ENCODE measurements around the gene GORASP2. TPM values are rescaled to one million over a fixed set of nuclear protein-coding genes. Genes with fewer than 3 reads are reported as not detected.
"Not testable (repeated sequence)": the region's sequence is repeated elsewhere in the genome, so short reads cannot be mapped to it uniquely, and the experiment has no call there.

The GORASP2 gene
- total RNA-seq, 2 donors from 2014 or later, result 51.6 to 65.0 TPM

- no peak overlapping the region for H3K27ac Mint-ChIP-seq
- H3K36me3 Mint-ChIP-seq (ENCODE audit: low read depth), result no peaks in the 10 kb centered on the region
- no peak overlapping the region for H3K4me3 Mint-ChIP-seq
- H3K9me3 Mint-ChIP-seq, result peaks cover 25% of the 10 kb centered on the region
- no peaks in the 10 kb centered on the region for H3K4me1 Mint-ChIP-seq
- peaks cover 3% of the 10 kb centered on the region for H3K27me3 Mint-ChIP-seq
- no peak for ATAC-seq (replicated peaks)
These were observed 17.7 kb upstream of the GORASP2 start for GRCh38 chr2:170911314-170911889.

- H3K4me3 Mint-ChIP-seq; H3K27ac Mint-ChIP-seq; H3K4me1 Mint-ChIP-seq; ATAC-seq (replicated peaks); H3K27me3 Mint-ChIP-seq; H3K36me3 Mint-ChIP-seq (ENCODE audit: low read depth): not testable (repeated sequence)
- peaks cover 26% of the 10 kb centered on the region for H3K9me3 Mint-ChIP-seq
These were observed 13.9 kb upstream of the GORASP2 start for GRCh38 chr2:170914994-170915666.

- H3K27me3 Mint-ChIP-seq, result no peaks in the 10 kb centered on the region
- H3K4me1 Mint-ChIP-seq, result no peaks in the 10 kb centered on the region
- ATAC-seq (replicated peaks), result no peak
- H3K4me3 Mint-ChIP-seq, result no peak overlapping the region
- H3K9me3 Mint-ChIP-seq, result peaks cover 17% of the 10 kb centered on the region
- no peak overlapping the region for H3K27ac Mint-ChIP-seq
- H3K36me3 Mint-ChIP-seq (ENCODE audit: low read depth), result no peaks in the 10 kb centered on the region
These were observed 11.7 kb upstream of the GORASP2 start for GRCh38 chr2:170917219-170917913.

- Mint-ChIP-seq H3K4me3 (no peak overlapping the region), H3K27me3 (no peaks in the 10 kb centered on the region), H3K36me3 (ENCODE audit: low read depth) (no peaks in the 10 kb centered on the region), H3K9me3 (peaks cover 15% of the 10 kb centered on the region), H3K27ac (no peak overlapping the region), H3K4me1 (no peaks in the 10 kb centered on the region)
- no peak for ATAC-seq (replicated peaks)
These were observed 11.1 kb upstream of the GORASP2 start for GRCh38 chr2:170917957-170918356.

- not testable (repeated sequence) for ATAC-seq (replicated peaks); H3K36me3 Mint-ChIP-seq (ENCODE audit: low read depth); H3K27ac Mint-ChIP-seq; H3K4me3 Mint-ChIP-seq; H3K4me1 Mint-ChIP-seq; H3K9me3 Mint-ChIP-seq; H3K27me3 Mint-ChIP-seq
These were observed 7.2 kb upstream of the GORASP2 start for GRCh38 chr2:170921873-170922272.

- Mint-ChIP-seq H3K9me3 (no peaks in the 10 kb centered on the region), H3K4me1 (peaks cover 9% of the 10 kb centered on the region), H3K27me3 (no peaks in the 10 kb centered on the region), H3K36me3 (ENCODE audit: low read depth) (no peaks in the 10 kb centered on the region), H3K27ac (no peak overlapping the region), H3K4me3 (no peak overlapping the region)
- ATAC-seq (replicated peaks), result no peak
These were observed 6.2 kb upstream of the GORASP2 start for GRCh38 chr2:170922634-170923494.

GRCh38 chr2:170923799-170924198 lies 5.3 kb upstream of the GORASP2 start:
- Mint-ChIP-seq H3K27ac (no peak overlapping the region), H3K4me1 (peaks cover 14% of the 10 kb centered on the region), H3K4me3 (no peak overlapping the region), H3K27me3 (no peaks in the 10 kb centered on the region), H3K9me3 (no peaks in the 10 kb centered on the region), H3K36me3 (ENCODE audit: low read depth) (no peaks in the 10 kb centered on the region)
- no peak for ATAC-seq (replicated peaks)

GRCh38 chr2:170924969-170925368 lies 4.1 kb upstream of the GORASP2 start:
- no peak overlapping the region for H3K27ac Mint-ChIP-seq
- no peak overlapping the region for H3K4me3 Mint-ChIP-seq
- H3K36me3 Mint-ChIP-seq (ENCODE audit: low read depth), result peaks cover 4% of the 10 kb centered on the region
- H3K4me1 Mint-ChIP-seq, result peaks cover 14% of the 10 kb centered on the region
- no peaks in the 10 kb centered on the region for H3K9me3 Mint-ChIP-seq
- H3K27me3 Mint-ChIP-seq, result no peaks in the 10 kb centered on the region
- ATAC-seq (replicated peaks), result peak; percentile 31

- H3K27ac Mint-ChIP-seq, result no peak overlapping the region
- no peak for ATAC-seq (replicated peaks)
- H3K4me3 Mint-ChIP-seq, result peak overlapping the region; percentile 56
- peaks cover 13% of the 10 kb centered on the region for H3K36me3 Mint-ChIP-seq (ENCODE audit: low read depth)
- H3K4me1 Mint-ChIP-seq, result peaks cover 15% of the 10 kb centered on the region
- no peaks in the 10 kb centered on the region for H3K9me3 Mint-ChIP-seq
- H3K27me3 Mint-ChIP-seq, result no peaks in the 10 kb centered on the region
These were observed 3.1 kb upstream of the GORASP2 start for GRCh38 chr2:170925923-170926322.

GRCh38 chr2:170926743-170927297 lies 2.2 kb upstream of the GORASP2 start:
- Mint-ChIP-seq H3K36me3 (ENCODE audit: low read depth) (peaks cover 21% of the 10 kb centered on the region), H3K27ac (peak overlapping the region; percentile 68), H3K27me3 (no peaks in the 10 kb centered on the region), H3K4me1 (peaks cover 20% of the 10 kb centered on the region), H3K9me3 (no peaks in the 10 kb centered on the region), H3K4me3 (peak overlapping the region; percentile 56)
- ATAC-seq (replicated peaks), result no peak

- no peak for ATAC-seq (replicated peaks)
- Mint-ChIP-seq H3K4me1 (peaks cover 25% of the 10 kb centered on the region), H3K27me3 (no peaks in the 10 kb centered on the region), H3K36me3 (ENCODE audit: low read depth) (peaks cover 34% of the 10 kb centered on the region), H3K4me3 (peak overlapping the region; percentile 100), H3K27ac (peak overlapping the region; percentile 99), H3K9me3 (no peaks in the 10 kb centered on the region)
These were observed 823 bp upstream of the GORASP2 start for GRCh38 chr2:170928036-170928823.

GRCh38 chr2:170929686-170930050 lies 615 bp downstream of the GORASP2 start:
- Mint-ChIP-seq H3K4me3 (peak overlapping the region; percentile 100), H3K4me1 (peaks cover 25% of the 10 kb centered on the region), H3K36me3 (ENCODE audit: low read depth) (peaks cover 48% of the 10 kb centered on the region), H3K27ac (peak overlapping the region; percentile 99), H3K27me3 (no peaks in the 10 kb centered on the region), H3K9me3 (no peaks in the 10 kb centered on the region)
- ATAC-seq (replicated peaks), result no peak

GRCh38 chr2:170930131-170930990 lies 1.3 kb downstream of the GORASP2 start:
- Mint-ChIP-seq H3K4me3 (peak overlapping the region; percentile 100), H3K9me3 (no peaks in the 10 kb centered on the region), H3K27ac (peak overlapping the region; percentile 99), H3K27me3 (no peaks in the 10 kb centered on the region), H3K4me1 (peaks cover 25% of the 10 kb centered on the region), H3K36me3 (ENCODE audit: low read depth) (peaks cover 55% of the 10 kb centered on the region)
- ATAC-seq (replicated peaks), result peak; percentile 18
